GM19463 (cell line): ENCODE measurements around the gene PRDX4.
"Not testable (repeated sequence)": the region's sequence is repeated elsewhere in the genome, so short reads cannot be mapped to it uniquely, and the experiment has no call there.

ENCODE experiments used
- ATAC-seq: cut with Tn5 transposase; IDR thresholded peaks from one replicate; pipeline ENCODE4 v1.9.1; 2021; ENCODE audit warnings: mild to moderate bottlenecking, moderate library complexity; ENCODE audit not compliant: unreplicated experiment

Gene PRDX4

DNA sequence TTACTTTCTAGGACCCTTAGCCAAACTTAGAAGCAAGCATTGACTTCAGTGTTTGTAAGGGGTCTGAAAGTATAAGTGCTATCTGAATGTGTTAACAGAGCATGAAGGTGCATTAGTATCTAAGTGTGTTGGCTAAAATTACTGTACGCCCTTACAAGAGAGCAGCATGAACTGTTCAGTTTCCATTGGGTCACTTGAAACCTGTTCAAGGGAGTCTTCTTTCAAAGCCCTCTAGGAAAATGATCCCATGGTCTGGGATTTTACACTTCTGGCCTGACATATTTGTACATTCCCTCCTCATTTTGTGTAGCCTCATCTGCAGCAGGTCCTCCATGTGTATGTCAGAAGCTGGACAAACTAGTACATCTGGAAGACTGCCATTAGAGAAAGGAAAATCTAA is 3.2 kb downstream of the PRDX4 start:
- no peak for ATAC-seq

DNA sequence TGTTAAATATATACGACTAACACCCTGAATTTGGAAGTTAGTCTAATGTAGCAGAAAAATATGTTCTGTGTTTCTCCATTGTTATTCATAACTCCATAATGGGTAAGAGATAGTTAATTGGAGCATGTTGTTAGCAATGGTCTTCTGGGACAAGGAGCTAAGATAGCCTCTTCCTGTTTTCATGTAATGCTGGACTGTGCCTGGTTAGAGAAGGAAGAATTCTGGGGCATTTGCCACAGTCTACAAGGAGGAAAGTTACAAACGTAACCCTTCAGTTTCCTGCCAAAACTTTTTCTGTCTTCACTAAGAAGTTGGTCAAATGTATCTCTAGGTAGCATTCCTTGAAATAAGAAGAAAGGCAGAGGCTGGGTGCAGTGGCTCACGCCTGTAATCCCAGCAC is 5.8 kb downstream of the PRDX4 start:
- no peak for ATAC-seq

DNA sequence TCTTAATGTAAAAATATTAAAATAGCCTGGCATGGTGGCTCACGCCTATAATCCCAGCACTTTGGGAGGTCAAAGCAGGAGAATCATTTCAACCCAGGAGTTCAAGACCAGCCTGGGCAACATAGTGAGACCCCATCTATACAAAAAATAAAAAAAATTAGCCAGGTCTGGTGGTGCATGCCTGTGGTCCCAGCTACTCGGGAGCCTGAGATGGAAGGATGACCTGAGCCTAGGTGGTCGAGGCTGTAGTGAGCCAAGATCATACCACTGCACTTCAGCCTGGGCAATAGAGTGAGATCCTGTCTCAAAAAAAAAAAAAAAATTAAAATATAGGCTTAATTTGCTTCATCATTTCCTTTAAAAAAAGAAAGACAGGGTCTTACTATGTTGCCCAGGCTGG is 9.2 kb downstream of the PRDX4 start:
- not testable (repeated sequence) for ATAC-seq

DNA sequence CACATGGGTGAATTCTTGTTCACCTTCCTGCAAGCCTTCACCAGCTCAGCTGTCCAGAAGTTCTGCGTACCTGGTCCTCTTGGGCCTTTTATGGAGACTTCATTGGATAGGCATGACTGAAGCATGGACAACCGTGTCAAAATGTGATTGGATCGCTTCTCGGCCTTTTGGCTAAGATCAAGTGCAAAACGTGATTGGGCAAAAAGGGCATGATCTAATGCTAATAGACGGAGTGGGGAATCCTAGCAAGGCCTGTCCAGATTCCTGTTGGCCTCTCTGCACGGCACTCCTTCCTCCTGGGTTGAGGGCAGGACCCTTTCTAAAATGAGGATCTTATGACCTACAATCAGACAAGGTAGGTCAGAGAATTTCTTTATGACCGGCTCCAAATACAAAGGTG is 24.9 kb downstream of the PRDX4 start:
- no peak for ATAC-seq

DNA sequence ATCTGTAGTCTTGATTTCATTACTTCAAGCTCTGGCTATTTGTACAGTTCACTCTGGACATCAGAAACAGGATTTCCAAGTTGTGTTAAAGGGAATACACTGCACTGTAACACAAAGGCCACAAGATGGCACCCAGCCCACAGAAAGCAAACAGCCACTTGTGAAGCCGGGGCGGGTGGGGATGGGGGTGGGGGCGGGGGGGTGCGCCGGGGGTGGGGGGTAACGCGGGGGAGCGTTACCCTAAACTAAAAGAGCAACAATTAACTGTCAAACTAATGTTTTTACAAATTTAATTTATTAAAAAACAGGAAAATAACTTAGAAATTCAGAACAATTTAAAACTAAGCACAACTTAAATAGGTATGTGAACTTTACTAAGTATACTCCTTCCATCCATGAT is 27.3 kb downstream of the PRDX4 start:
- no peak for ATAC-seq

DNA sequence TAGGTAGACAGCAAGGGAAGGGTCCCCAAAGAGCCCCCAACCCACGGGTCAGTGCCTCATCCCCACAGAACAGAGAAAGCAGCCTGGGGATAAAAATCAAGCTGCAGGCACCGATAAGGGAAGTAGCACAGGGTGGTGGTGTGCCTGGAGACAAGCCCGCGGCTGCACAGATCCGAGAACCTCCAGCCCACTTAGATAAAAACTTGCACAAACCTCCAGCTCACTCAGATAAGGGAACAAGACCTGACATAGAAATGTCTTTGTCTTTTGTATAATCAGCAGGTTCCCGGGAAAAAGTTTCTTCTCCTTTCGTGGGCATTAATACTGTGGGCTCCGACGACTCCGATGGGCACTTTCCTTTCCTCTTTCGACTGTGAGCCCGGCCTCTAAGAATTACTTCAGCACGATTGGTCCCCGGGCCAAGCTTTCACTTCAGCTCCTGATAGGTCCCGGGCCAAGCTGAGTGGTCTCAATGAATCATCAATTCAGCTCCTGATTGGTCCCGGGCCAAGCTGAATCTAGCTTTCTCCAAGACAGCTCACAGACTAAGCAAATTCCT is 32.4 kb downstream of the PRDX4 start:
- ATAC-seq, result no peak

DNA sequence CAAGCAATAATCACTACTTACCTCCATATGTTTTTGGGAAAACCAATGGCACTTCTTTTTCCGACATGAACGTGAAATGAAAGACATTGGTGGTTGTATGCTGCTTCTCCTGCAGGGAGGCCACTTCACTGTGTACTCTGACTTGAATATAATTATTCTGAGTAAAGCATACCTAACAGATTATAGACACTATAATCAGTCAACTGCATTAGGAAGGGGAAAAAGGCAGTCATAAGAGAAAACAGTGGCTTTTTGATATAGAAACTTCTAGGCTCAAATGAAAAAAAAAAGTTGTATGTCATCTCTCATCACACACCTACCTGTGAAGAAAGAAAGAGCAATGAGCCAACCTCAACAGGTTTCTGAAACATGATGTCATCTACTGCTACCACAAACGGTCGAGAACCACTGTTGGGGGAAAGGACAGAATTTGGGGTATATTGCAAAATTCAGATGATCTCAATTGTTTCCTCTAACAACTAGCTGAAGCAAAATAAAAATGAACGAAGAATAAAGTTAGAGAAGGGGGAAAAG is 37.4 kb downstream of the PRDX4 start:
- ATAC-seq, result no peak

DNA sequence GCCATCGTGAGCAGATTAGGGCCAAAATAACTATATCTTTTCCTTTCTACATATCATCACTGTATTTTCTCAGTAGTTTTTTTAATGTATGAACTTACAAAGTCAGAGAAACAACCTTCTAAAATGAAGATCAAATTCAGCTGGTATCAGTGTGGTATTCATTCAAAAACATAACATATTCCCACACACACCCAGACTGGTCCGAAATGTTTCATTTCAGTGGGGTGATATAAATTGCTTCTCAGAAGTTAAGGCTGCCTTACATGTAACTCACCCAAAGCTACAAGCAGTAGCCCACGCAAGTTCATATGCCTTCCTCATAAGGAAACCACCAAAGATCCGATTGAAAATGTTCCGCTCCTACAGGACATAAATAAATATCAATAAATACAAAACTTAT is 37.9 kb downstream of the PRDX4 start:
- no peak for ATAC-seq

DNA sequence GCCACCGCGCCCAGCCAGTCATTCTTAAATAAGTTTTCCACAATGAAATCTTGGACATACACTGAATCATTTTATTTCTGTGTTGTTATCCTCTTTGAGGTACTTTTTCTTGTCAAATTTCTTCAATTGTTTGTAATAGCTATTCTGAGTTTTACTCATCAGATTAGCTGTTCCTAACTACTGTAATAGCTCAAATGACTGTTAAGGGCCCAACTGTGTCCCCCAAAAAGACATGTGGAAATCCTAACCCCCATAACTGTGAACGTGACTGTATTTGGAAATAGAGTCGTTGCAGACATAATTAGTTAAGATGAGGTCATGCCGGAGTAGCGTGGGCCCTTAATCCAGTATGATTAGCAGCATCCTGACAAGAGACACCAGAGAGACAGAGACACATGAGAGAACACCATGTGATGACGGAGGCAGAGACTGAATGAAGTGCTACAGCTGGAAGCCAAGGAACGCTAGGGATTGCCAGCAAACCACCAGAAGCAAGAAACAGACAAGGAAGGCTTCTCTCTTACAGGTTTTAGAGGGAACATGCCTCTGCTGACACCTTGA is 52.9 kb downstream of the PRDX4 start:
- ATAC-seq, result no peak

DNA sequence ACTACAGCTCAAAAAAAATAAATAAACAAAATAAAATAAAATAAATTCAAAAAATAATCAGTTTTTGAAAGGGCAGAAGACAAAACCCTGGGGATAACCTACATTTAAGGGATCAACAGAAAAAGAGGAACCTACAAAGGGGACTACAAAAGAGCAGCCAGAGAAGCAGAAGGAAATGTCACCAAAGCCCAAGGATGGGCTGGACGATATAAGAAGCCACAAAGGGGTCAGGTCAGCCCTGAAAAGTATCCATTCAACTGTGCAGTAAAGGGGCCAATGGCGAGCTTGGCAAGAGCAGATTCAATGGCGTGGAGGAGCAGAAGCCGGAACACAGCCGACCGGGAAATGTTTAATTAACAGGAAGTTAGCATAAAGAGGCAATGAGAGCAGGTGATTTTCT is 58.9 kb downstream of the PRDX4 start:
- ATAC-seq, result no peak

DNA sequence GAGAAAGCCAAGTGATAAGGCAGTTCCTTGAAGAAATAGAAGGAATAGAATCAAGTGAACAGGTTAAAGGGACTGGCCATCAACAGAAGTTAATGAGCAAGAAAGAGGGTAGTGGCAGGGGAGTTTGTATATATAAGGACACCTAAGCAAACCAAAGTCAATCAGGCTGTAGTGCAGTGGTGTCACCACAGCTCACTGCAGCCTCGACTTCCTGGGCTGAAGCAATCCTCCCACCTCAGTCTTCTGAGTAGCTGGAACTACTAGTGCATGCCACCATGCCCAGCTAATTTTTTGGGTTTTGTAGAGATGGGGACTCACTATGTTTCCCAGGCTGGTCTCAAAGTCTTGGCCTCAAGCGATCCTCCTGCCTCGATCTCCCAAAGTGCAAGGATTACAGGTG is 59.9 kb downstream of the PRDX4 start:
- no peak for ATAC-seq

DNA sequence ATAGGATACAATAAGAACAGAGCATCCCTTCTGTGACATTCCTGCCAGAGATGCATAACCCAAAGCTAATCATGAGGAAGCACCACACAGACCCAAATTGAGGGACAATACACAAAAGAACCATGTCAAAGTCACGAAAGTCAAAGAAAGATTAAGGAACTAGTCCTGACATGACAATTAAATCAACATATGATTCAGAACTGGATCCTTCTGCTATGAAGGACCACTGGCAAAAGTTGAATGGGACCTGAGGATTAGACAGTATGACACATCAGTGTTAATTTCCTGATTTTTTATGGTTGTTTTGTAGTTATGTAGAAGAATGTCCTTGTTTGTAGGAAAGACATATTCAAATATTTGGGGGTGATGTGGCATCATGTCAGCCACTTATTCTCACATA is 61.9 kb downstream of the PRDX4 start:
- ATAC-seq, result no peak

DNA sequence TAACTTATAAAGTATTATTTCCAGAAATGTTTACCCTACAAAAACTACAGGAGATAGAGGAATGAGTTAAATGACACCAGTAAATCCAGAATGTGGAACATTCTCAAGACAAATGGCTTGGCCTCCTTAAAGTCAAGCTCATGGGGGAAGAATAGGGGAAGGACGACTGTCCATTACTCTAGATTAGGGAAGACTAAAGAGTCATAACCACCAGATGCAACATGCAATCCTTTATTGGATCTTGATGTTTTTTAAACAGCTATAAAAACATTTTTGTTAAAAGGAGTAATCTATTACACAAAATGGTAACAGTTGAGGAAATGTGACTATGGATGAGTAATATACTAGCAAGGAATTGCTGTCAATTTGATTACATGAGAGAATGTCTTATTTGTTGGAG is 64.7 kb downstream of the PRDX4 start:
- no peak for ATAC-seq

DNA sequence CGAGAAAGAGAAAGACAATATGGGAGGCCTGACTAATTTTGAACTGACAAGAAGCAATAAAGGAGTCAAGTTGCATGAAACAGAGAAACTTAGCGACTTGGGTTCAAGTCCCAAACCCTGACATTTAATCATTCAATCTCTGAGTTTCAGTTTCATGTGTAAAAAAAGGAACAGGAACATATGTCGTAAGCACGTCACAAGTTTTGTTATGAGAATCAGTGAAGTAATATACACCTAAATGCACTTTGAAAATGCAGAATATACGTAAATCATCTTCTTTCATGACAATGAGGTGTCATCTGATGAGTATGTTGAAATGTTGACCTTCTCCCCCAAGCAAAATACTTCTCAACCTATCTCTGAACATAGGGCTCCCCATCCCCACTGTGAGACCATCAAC is 65.4 kb downstream of the PRDX4 start:
- ATAC-seq, result peak; percentile 87
